Neural cell (in vitro differentiated cells): ENCODE measurements around the gene XKRX. TPM values are rescaled to one million over a fixed set of nuclear protein-coding genes. Genes with fewer than 3 reads are reported as not detected.

Experiments used
- H2AFZ ChIP-seq: fragments of 200-600, 300-800 bp; sonication (generic), shearing (Covaris generic); 2 replicates; pipeline ENCODE4 v1.6.0; 2014; ENCODE audit warnings: low read depth, mild to moderate bottlenecking, antibody characterized with exemption, low read length, moderate library complexity
- H3F3A ChIP-seq: fragments of 200-600 bp; shearing (Covaris generic); 2 replicates; pipeline ENCODE4 v1.6.1; 2016; ENCODE audit warnings: mild to moderate bottlenecking, moderate library complexity, mixed read lengths, antibody characterized with exemption, low read length; ENCODE audit not compliant: insufficient read depth, poor library complexity, severe bottlenecking
- H3K27ac ChIP-seq: fragments of 200-600, 300-800 bp; sonication (generic), shearing (Covaris generic); 2 replicates; pipeline ENCODE4 v1.5.1; 2014; ENCODE audit warnings: mild to moderate bottlenecking, low read length, moderate library complexity
- H3K27me3 ChIP-seq: fragments of 300-800, 200-600 bp; sonication (generic), shearing (Covaris generic); 2 replicates; pipeline ENCODE4 v1.6.0; 2014; ENCODE audit warnings: mild to moderate bottlenecking, low read depth, low read length, moderate library complexity; ENCODE audit not compliant: insufficient read depth
- H3K36me3 ChIP-seq: fragments of 300-800, 200-600 bp; sonication (generic), shearing (Covaris generic); 2 replicates; pipeline ENCODE4 v1.5.1; 2014; ENCODE audit warnings: mild to moderate bottlenecking, antibody characterized with exemption, low read length, moderate library complexity; ENCODE audit not compliant: insufficient read depth
- H3K4me2 ChIP-seq: fragments of 300-800, 200-600 bp; sonication (generic), shearing (Covaris generic); 2 replicates; pipeline ENCODE4 v1.6.0; 2014; ENCODE audit warnings: mild to moderate bottlenecking, low read length
- H3K4me3 ChIP-seq: fragments of 300-800, 200-600 bp; sonication (generic), shearing (Covaris generic); 2 replicates; pipeline ENCODE4 v1.5.1; 2014; ENCODE audit warnings: mild to moderate bottlenecking, low read length, moderate library complexity
- H3K79me2 ChIP-seq: fragments of 200-600 bp; shearing (Covaris generic); replicated peaks from 2 replicates; pipeline ENCODE4 v1.6.0; 2014; ENCODE audit warnings: mild to moderate bottlenecking, low read length, moderate library complexity; ENCODE audit not compliant: insufficient read depth
- H3K9ac ChIP-seq: fragments of 300-800, 200-600 bp; sonication (generic), shearing (Covaris generic); 2 replicates; pipeline ENCODE4 v1.6.1; 2016; ENCODE audit warnings: mild to moderate bottlenecking, low read length, mixed read lengths
- H3K9me2 ChIP-seq: fragments of 200-600 bp; shearing (Covaris generic); 2 replicates; pipeline ENCODE4 v1.6.1; 2016; ENCODE audit warnings: mild to moderate bottlenecking, low read length, mixed read lengths; ENCODE audit not compliant: insufficient read depth
- H3K9me3 ChIP-seq: fragments of 200-600, 300-800 bp; sonication (generic), shearing (Covaris generic); 2 replicates; pipeline ENCODE4 v1.6.1; 2016; ENCODE audit warnings: mild to moderate bottlenecking, mixed run types, low read length, moderate library complexity, mixed read lengths
- H4K20me1 ChIP-seq: fragments of 200-600 bp; shearing (Covaris generic); 2 replicates; pipeline ENCODE4 v1.6.1; 2016; ENCODE audit warnings: mild to moderate bottlenecking, mixed run types; ENCODE audit not compliant: insufficient read depth
- CTCF ChIP-seq: fragments of 450-650 bp; IDR thresholded peaks from 2 replicates; pipeline ENCODE4 v1.5.1; 2014; ENCODE audit warnings: antibody characterized with exemption, mild to moderate bottlenecking, moderate library complexity; ENCODE audit not compliant: poor library complexity, severe bottlenecking
- EP300 ChIP-seq: fragments of 450-650 bp; conservative IDR thresholded peaks from 2 replicates; pipeline ENCODE4 v1.6.1; 2014; ENCODE audit warnings: antibody characterized with exemption, mild to moderate bottlenecking, moderate library complexity; ENCODE audit not compliant: poor library complexity, severe bottlenecking
- EZH2 ChIP-seq: fragments of 200-600, 300-800 bp; shearing (Covaris generic), sonication (generic); IDR thresholded peaks from 2 replicates; pipeline ENCODE4 v1.6.1; 2014; ENCODE audit warnings: antibody characterized with exemption, low read length, borderline replicate concordance, mild to moderate bottlenecking; ENCODE audit not compliant: insufficient read depth, poor library complexity, severe bottlenecking
- MXI1 ChIP-seq: fragments of 450-650 bp; conservative IDR thresholded peaks from 2 replicates; pipeline ENCODE4 v1.6.1; 2014; ENCODE audit warnings: antibody characterized with exemption, mild to moderate bottlenecking; ENCODE audit not compliant: poor library complexity, severe bottlenecking
- POLR2AphosphoS5 ChIP-seq: IDR thresholded peaks from 2 replicates; pipeline ENCODE4 v1.6.1; 2012
- RAD21 ChIP-seq: fragments of 450-650 bp; conservative IDR thresholded peaks from 2 replicates; pipeline ENCODE4 v1.6.1; 2014; ENCODE audit warnings: antibody characterized with exemption, mild to moderate bottlenecking, moderate library complexity
- REST ChIP-seq: IDR thresholded peaks from 2 replicates; pipeline ENCODE4 v1.6.1; 2012; ENCODE audit warnings: borderline replicate concordance
- SMC3 ChIP-seq: fragments of 450-650 bp; conservative IDR thresholded peaks from 2 replicates; pipeline ENCODE4 v1.6.1; 2014; ENCODE audit warnings: antibody characterized with exemption, mild to moderate bottlenecking, moderate library complexity; ENCODE audit not compliant: poor library complexity
- TAF1 ChIP-seq: IDR thresholded peaks from 2 replicates; pipeline ENCODE4 v1.6.1; 2012; ENCODE audit warnings: low read depth
- polyA plus RNA-seq: library from polyadenylated mRNA; depleted of rRNA; stranded (reverse); fragments of >200 nt; gene quantifications from 2 replicates; pipeline ENCODE4 v1.2.3, GENCODE V29; 2014

XKRX gene
- polyA plus RNA-seq, 1 donor from 2014 or later: not detected

DNA sequence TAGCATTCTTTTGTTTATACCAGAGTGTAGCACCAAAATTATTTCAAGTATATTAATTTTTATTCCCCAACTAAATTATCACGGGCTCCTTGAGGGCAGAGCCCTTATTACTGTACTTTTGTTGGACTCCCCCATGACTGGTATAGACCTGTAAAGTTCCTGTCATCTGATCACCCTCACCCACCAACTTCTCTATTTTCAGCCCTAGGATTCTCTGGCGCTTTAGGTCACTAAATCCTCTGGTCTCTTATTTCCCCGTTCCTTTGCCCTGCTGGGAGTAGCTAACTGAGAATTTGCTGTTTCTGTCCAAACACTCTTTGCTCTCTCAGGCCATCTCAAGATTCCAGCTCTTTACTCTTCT lies 3.2 kb upstream of the XKRX start:
- Histone ChIP-seq H3K4me2 (no peak overlapping the region), H3K9me2 (no peaks in the 10 kb centered on the region), H3K4me3 (no peak overlapping the region), H3K79me2 (no peaks in the 10 kb centered on the region), H3K27me3 (peaks cover 6% of the 10 kb centered on the region), H3K36me3 (no peaks in the 10 kb centered on the region), H4K20me1 (no peaks in the 10 kb centered on the region), H3F3A (no peaks in the 10 kb centered on the region), H3K9ac (no peak overlapping the region), H3K27ac (no peak overlapping the region), H2AFZ (no peak overlapping the region), H3K9me3 (no peaks in the 10 kb centered on the region)
- TF ChIP-seq EP300 (no peak), REST (no peak), MXI1 (no peak), CTCF (no peak), TAF1 (no peak), SMC3 (no peak), EZH2 (no peak), POLR2AphosphoS5 (no peak), RAD21 (no peak)

GRCh38 chrX:100931218-100931924 lies 2.7 kb upstream of the XKRX start:
- H3K27ac ChIP-seq: no peak overlapping the region
- no peaks in the 10 kb centered on the region for H3F3A ChIP-seq
- no peaks in the 10 kb centered on the region for H3K9me2 ChIP-seq
- TF ChIP-seq SMC3 (no peak), RAD21 (no peak), EZH2 (no peak), POLR2AphosphoS5 (no peak), TAF1 (no peak), REST (no peak), CTCF (no peak), EP300 (no peak), MXI1 (no peak)
- H3K9ac ChIP-seq: no peak overlapping the region
- H3K79me2 ChIP-seq: no peaks in the 10 kb centered on the region
- H3K4me3 ChIP-seq: no peak overlapping the region
- H4K20me1 ChIP-seq: no peaks in the 10 kb centered on the region
- H3K4me2 ChIP-seq: no peak overlapping the region
- peaks cover 6% of the 10 kb centered on the region for H3K27me3 ChIP-seq
- H2AFZ ChIP-seq: no peak overlapping the region
- H3K9me3 ChIP-seq: no peaks in the 10 kb centered on the region
- H3K36me3 ChIP-seq: no peaks in the 10 kb centered on the region
